ENCODE data around the gene DERL3. TPM values are rescaled to one million over a fixed set of nuclear protein-coding genes. Genes with fewer than 3 reads are reported as not detected.

DERL3 gene
- total RNA-seq, 2 experiments from 2014 or later: 8.1 to 9.7 TPM

DNA sequence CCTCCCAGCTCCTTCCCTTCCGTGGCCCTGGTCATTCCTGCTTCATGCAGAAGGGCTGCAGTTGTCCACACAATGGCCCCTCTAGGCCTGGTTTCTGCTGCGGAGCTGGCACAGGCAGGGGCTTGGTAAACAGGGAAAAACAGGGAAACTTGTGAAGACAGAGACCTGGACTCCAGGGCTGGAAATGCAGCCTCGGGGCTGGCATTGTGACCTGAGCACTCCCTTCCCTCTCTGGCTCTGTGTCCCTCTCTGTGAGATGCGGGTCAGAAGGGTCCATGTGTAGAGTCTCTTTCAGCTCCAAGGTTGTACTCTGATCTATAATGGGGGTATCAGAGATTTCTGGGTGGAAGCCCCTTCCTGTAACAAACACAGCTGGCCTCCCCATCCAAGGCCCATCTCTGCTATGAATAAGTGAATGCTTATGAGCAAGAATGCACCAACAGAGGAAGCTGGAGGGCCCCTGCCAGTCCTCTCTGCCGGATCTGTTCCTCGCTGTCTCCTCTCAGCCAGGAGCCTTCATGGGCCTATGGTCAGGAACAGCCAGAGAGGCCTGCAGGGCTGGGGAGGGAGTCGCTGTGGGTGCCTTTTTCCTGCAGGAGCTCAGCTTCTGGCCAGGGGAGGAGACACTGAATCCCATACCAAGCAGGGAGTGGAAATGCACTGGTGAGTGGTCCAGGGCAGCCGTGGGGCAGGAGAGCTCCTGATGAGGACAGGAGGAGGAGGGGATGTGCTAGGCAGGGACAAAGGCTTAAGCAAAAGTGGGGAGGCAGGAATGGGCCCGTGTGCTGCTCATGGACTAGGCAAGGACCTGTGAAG, 6.7 kb upstream of the DERL3 start:
- Mint-ChIP-seq H3K27me3 (no peaks in the 10 kb centered on the region), H3K27ac (no peak overlapping the region), H3K4me3 (no peak overlapping the region), H3K9me3 (no peaks in the 10 kb centered on the region), H3K4me1 (ENCODE audit: low read depth) (peaks cover 7% of the 10 kb centered on the region), H3K36me3 (no peaks in the 10 kb centered on the region)
- POLR2A ChIA-PET: interaction anchor here (1.3 to 1.6 kb wide), 3 partner anchors 12 to 78 kb away, joined by 5 to 6 read pairs (median 5); partner anchors contain the start of genes MIF and SLC2A11
- intact Hi-C loops (cut with micrococcal nuclease): loop anchor here (5.0 to 10.0 kb wide), 3 partner anchors 141 to 303 kb away; no protein-coding TSS in a partner anchor
- DNase-seq: no peak
- CTCF ChIA-PET: interaction anchor here (0.6 to 1.3 kb wide), 5 partner anchors 11 to 304 kb away, joined by 3 read pairs; no protein-coding TSS in a partner anchor

GRCh38 chr22:23844739-23845202, 6.0 kb upstream of the DERL3 start:
- POLR2A ChIA-PET: no interaction called here
- no peak overlapping the region for H3K27ac Mint-ChIP-seq
- intact Hi-C loops (cut with micrococcal nuclease): loop anchor here (5.0 to 10.0 kb wide), 3 partner anchors 140 to 302 kb away; no protein-coding TSS in a partner anchor
- no peaks in the 10 kb centered on the region for H3K27me3 Mint-ChIP-seq
- no peaks in the 10 kb centered on the region for H3K9me3 Mint-ChIP-seq
- no peak for DNase-seq
- H3K36me3 Mint-ChIP-seq: no peaks in the 10 kb centered on the region
- no peak overlapping the region for H3K4me3 Mint-ChIP-seq
- CTCF ChIA-PET: interaction anchor here (0.6 to 1.3 kb wide), 3 partner anchors 76 to 303 kb away, joined by 3 read pairs; no protein-coding TSS in a partner anchor
- H3K4me1 Mint-ChIP-seq (ENCODE audit: low read depth): peaks cover 7% of the 10 kb centered on the region

GRCh38 chr22:23842599-23842998, 3.8 kb upstream of the DERL3 start:
- DNase-seq: no peak
- CTCF ChIA-PET: interaction anchor here (1.0 kb wide), 1 partner anchor 17 kb away, joined by 6 read pairs; no protein-coding TSS in a partner anchor
- no peak overlapping the region for H3K27ac Mint-ChIP-seq
- H3K4me3 Mint-ChIP-seq: no peak overlapping the region
- intact Hi-C loops (cut with micrococcal nuclease): loop anchor here (10.0 kb wide), 1 partner anchor 138 kb away; no protein-coding TSS in a partner anchor
- peaks cover 2% of the 10 kb centered on the region for H3K27me3 Mint-ChIP-seq
- peaks cover 4% of the 10 kb centered on the region for H3K36me3 Mint-ChIP-seq
- no peaks in the 10 kb centered on the region for H3K9me3 Mint-ChIP-seq
- H3K4me1 Mint-ChIP-seq (ENCODE audit: low read depth): peaks cover 20% of the 10 kb centered on the region
- POLR2A ChIA-PET: no interaction called here

- H3K4me3 Mint-ChIP-seq: no peak overlapping the region
- H3K27ac Mint-ChIP-seq: no peak overlapping the region
- H3K27me3 Mint-ChIP-seq: peaks cover 2% of the 10 kb centered on the region
- CTCF ChIA-PET: no interaction called here
- intact Hi-C loops (cut with micrococcal nuclease): loop anchor here (10.0 kb wide), 1 partner anchor 137 kb away; no protein-coding TSS in a partner anchor
- no peak for DNase-seq
- peaks cover 4% of the 10 kb centered on the region for H3K36me3 Mint-ChIP-seq
- POLR2A ChIA-PET: no interaction called here
- H3K9me3 Mint-ChIP-seq: no peaks in the 10 kb centered on the region
- H3K4me1 Mint-ChIP-seq (ENCODE audit: low read depth): peaks cover 23% of the 10 kb centered on the region
Observed at GRCh38 chr22:23841736-23842445, 3.1 kb upstream of the DERL3 start.

- CTCF ChIA-PET: no interaction called here
- Mint-ChIP-seq H3K9me3 (no peaks in the 10 kb centered on the region), H3K27ac (no peak overlapping the region), H3K4me3 (no peak overlapping the region), H3K27me3 (peaks cover 2% of the 10 kb centered on the region), H3K4me1 (ENCODE audit: low read depth) (peaks cover 19% of the 10 kb centered on the region), H3K36me3 (peaks cover 4% of the 10 kb centered on the region)
- POLR2A ChIA-PET: no interaction called here
- DNase-seq: no peak
- intact Hi-C loops (cut with micrococcal nuclease): loop anchor here (10.0 kb wide), 1 partner anchor 136 kb away; no protein-coding TSS in a partner anchor
Observed at GRCh38 chr22:23841292-23841691, 2.5 kb upstream of the DERL3 start.

DNA sequence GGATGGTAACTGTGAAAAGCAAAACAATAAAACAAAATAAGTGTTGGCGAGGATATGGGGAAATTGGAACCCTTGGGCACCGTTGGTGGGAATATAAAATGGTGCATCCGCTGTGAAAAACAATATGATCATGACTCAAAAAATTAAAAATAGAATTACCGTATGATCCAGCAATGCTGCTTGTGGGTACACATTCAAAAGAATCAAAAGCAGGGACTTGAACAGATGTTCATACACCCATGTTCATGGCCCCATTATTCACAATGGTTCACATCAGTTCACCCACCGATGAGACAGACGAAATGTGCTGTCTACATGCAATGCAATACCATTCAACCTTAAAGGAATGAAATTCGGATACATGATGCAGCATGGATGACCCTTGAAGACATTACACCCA, 1.2 kb upstream of the DERL3 start:
- Mint-ChIP-seq H3K4me3 (no peak overlapping the region), H3K4me1 (ENCODE audit: low read depth) (peaks cover 19% of the 10 kb centered on the region), H3K36me3 (peaks cover 4% of the 10 kb centered on the region), H3K9me3 (no peaks in the 10 kb centered on the region), H3K27ac (no peak overlapping the region), H3K27me3 (peaks cover 2% of the 10 kb centered on the region)
- ChIA-PET POLR2A (no interaction called here), CTCF (no interaction called here)
- intact Hi-C loops (cut with micrococcal nuclease): loop anchor here (10.0 kb wide), 1 partner anchor 135 kb away; no protein-coding TSS in a partner anchor
- no peak for DNase-seq

- H3K9me3 Mint-ChIP-seq: no peaks in the 10 kb centered on the region
- peak overlapping the region; percentile 88 for H3K4me3 Mint-ChIP-seq
- peaks cover 2% of the 10 kb centered on the region for H3K27me3 Mint-ChIP-seq
- H3K4me1 Mint-ChIP-seq (ENCODE audit: low read depth): peaks cover 19% of the 10 kb centered on the region
- peaks cover 4% of the 10 kb centered on the region for H3K36me3 Mint-ChIP-seq
- intact Hi-C loops (cut with micrococcal nuclease): loop anchor here (1.0 to 2.0 kb wide), 2 partner anchors 57 to 76 kb away; partner anchors contain the start of gene MIF
- DNase-seq: no peak
- POLR2A ChIA-PET: interaction anchor here (1.7 to 2.5 kb wide), 2 partner anchors 19 to 52 kb away, joined by 4 to 8 read pairs; partner anchors contain the start of genes SLC2A11 and SMARCB1
- no peak overlapping the region for H3K27ac Mint-ChIP-seq
- CTCF ChIA-PET: interaction anchor here (1.3 kb wide), 1 partner anchor 12 kb away, joined by 3 read pairs; no protein-coding TSS in a partner anchor
Observed at GRCh38 chr22:23837911-23838680, 710 bp downstream of the DERL3 start.

- POLR2A ChIA-PET: interaction anchor here (1.7 to 2.5 kb wide), 2 partner anchors 20 to 51 kb away, joined by 4 to 8 read pairs; partner anchors contain the start of genes SLC2A11 and SMARCB1
- Mint-ChIP-seq H3K4me3 (no peak overlapping the region), H3K27me3 (peaks cover 2% of the 10 kb centered on the region), H3K36me3 (peaks cover 4% of the 10 kb centered on the region), H3K4me1 (ENCODE audit: low read depth) (peaks cover 19% of the 10 kb centered on the region), H3K27ac (no peak overlapping the region), H3K9me3 (no peaks in the 10 kb centered on the region)
- CTCF ChIA-PET: interaction anchor here (1.3 kb wide), 1 partner anchor 12 kb away, joined by 3 read pairs; no protein-coding TSS in a partner anchor
- no peak for DNase-seq
- intact Hi-C loops (cut with micrococcal nuclease): no loop called here
Observed at GRCh38 chr22:23837496-23837859, 1.3 kb downstream of the DERL3 start.

GRCh38 chr22:23836692-23837495, 1.9 kb downstream of the DERL3 start:
- no peak for DNase-seq
- Mint-ChIP-seq H3K4me3 (no peak overlapping the region), H3K27me3 (peaks cover 2% of the 10 kb centered on the region), H3K4me1 (ENCODE audit: low read depth) (peaks cover 19% of the 10 kb centered on the region), H3K36me3 (peaks cover 4% of the 10 kb centered on the region), H3K9me3 (no peaks in the 10 kb centered on the region), H3K27ac (no peak overlapping the region)
- CTCF ChIA-PET: no interaction called here
- POLR2A ChIA-PET: interaction anchor here (1.7 to 2.5 kb wide), 2 partner anchors 21 to 50 kb away, joined by 4 to 8 read pairs; partner anchors contain the start of genes SLC2A11 and SMARCB1
- intact Hi-C loops (cut with micrococcal nuclease): no loop called here

DNA sequence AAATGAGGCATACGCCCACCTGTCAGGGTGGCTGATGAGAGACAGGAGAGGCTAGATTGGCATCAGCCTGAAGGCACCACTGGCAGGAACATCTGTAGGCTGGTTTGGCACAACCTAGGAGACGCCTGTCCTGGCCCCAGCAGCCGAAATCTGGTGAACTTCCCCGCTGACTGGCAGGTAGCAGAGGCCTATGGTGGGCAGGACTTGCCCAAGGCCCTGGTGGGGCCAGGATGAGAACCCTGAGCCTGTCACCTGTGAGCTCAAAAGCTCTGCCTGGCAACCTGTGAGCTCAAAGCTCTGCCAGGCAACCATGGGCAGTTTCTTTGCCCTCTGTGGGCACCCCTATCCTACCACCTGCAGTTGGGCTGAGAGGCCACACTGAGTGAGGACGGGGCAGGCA, 2.5 kb downstream of the DERL3 start:
- H3K27me3 Mint-ChIP-seq: peaks cover 2% of the 10 kb centered on the region
- peaks cover 4% of the 10 kb centered on the region for H3K36me3 Mint-ChIP-seq
- no peak overlapping the region for H3K27ac Mint-ChIP-seq
- peaks cover 19% of the 10 kb centered on the region for H3K4me1 Mint-ChIP-seq (ENCODE audit: low read depth)
- H3K4me3 Mint-ChIP-seq: no peak overlapping the region
- H3K9me3 Mint-ChIP-seq: no peaks in the 10 kb centered on the region
- POLR2A ChIA-PET: interaction anchor here (1.7 kb wide), 1 partner anchor 50 kb away, joined by 4 read pairs; the partner anchor contains the start of gene SMARCB1
- intact Hi-C loops (cut with micrococcal nuclease): no loop called here
- CTCF ChIA-PET: no interaction called here
- no peak for DNase-seq
